Neural progenitor cell (in vitro differentiated cells): Measurements from ENCODE around the gene TOMM22.

Source experiments
- EZH2 ChIP-seq: fragments of 200-600 bp; sonication (generic); IDR thresholded peaks from 2 replicates; pipeline ENCODE4 v1.6.1; 2017; ENCODE audit warnings: antibody characterized with exemption, mild to moderate bottlenecking, moderate library complexity
- EZH2phosphoT487 ChIP-seq: fragments of 200-600 bp; sonication (generic); IDR thresholded peaks from 2 replicates; pipeline ENCODE4 v1.6.1; 2017; ENCODE audit warnings: antibody characterized with exemption
- TF ChIP-seq, protein P1 (sequence below): fragments of 200-600 bp; sonication (generic); IDR thresholded peaks from 2 replicates; pipeline ENCODE4 v1.5.1; 2017; ENCODE audit warnings: antibody characterized with exemption, mild to moderate bottlenecking

DNA sequence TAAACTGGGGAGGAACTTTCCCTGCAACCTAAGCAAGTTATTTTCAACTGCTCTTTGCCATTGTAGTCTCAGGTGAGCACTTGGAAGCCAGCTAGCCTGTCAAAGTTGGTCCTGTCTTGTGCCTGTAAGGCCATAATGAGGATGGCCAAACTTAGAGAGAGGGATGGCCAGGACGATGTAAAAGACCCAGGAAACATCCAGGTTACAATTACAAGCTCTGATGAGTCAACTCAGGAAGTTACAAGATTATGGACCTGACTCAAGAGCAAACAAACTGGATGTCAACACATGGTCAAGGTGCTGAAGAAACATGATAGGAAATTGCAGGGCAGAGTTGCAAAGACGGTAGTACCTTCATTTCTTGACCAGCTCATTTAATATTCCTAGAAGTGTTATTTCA, 25.6 kb downstream of the TOMM22 start:
- TF ChIP-seq EZH2phosphoT487 = no peak
- TF ChIP-seq, protein P1, sequence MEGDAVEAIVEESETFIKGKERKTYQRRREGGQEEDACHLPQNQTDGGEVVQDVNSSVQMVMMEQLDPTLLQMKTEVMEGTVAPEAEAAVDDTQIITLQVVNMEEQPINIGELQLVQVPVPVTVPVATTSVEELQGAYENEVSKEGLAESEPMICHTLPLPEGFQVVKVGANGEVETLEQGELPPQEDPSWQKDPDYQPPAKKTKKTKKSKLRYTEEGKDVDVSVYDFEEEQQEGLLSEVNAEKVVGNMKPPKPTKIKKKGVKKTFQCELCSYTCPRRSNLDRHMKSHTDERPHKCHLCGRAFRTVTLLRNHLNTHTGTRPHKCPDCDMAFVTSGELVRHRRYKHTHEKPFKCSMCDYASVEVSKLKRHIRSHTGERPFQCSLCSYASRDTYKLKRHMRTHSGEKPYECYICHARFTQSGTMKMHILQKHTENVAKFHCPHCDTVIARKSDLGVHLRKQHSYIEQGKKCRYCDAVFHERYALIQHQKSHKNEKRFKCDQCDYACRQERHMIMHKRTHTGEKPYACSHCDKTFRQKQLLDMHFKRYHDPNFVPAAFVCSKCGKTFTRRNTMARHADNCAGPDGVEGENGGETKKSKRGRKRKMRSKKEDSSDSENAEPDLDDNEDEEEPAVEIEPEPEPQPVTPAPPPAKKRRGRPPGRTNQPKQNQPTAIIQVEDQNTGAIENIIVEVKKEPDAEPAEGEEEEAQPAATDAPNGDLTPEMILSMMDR = no peak
- no peak for TF ChIP-seq EZH2
